ENCODE data around the gene TBC1D22A. TPM values are rescaled to one million over a fixed set of nuclear protein-coding genes. Genes with fewer than 3 reads are reported as not detected.

The TBC1D22A gene
- total RNA-seq, 2 experiments from 2014 or later: 22.3 to 43.9 TPM

DNA sequence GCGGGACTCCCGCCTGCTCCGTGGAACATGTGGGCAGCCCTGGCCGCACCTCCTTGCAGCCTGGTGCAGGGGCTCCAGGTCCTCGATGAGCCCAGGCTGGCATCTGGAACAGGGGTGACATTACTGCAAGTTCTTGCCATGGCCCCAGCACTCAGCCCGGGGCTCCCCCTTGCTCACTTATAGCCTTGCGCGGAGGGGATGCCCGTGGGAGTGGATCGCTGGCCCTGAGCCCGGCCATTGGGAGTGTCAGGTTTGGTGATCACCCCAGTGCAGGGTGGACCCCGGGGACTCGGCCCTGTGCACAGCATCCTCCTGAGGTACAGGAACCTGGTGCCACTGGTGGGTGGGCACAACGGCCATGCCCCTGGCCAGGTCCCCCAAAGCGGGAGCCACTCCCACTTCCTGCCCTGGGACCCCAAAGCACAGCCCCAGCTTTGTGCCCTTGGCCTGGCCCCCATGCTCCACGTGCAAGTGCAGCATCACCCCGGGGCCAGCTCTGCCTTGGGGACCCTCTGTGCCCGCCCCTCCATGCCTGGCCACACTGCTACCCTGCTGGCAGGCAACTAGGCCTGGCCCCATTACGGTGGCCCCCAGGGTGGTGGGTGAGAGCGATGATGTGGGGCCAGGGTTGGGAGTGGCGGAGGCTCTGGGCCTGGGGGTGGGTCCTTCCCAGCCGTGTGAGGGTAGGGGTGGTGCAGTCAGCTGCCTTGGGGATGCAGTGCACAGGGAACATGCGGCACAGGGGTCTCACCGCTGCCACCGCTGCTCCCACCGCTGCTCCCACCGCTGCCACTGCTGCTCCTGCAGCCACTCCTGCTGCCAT, 439.8 kb downstream of the TBC1D22A start:
- Histone ChIP-seq H3K79me2 (ENCODE audit: insufficient read depth, low read depth, low read length) (no peaks in the 10 kb centered on the region), H4K20me1 (ENCODE audit: insufficient read depth, low read length) (no peaks in the 10 kb centered on the region), H3K36me3 (ENCODE audit: insufficient read depth, low read length) (no peaks in the 10 kb centered on the region), H3K4me1 (ENCODE audit: insufficient read depth, low read length, poor library complexity, severe bottlenecking) (no peaks in the 10 kb centered on the region), H2AFZ (ENCODE audit: low read length) (no peak overlapping the region), H3K9me2 (ENCODE audit: insufficient read depth, low read length) (no peaks in the 10 kb centered on the region), H3K4me2 (ENCODE audit: low read length) (no peak overlapping the region), H3K9me3 (ENCODE audit: low read length) (no peaks in the 10 kb centered on the region), H3K4me3 (ENCODE audit: low read depth, low read length, poor library complexity, severe bottlenecking) (no peak overlapping the region), H3K27ac (ENCODE audit: low read depth, low read length, poor library complexity, severe bottlenecking) (no peak overlapping the region)
- intact Hi-C loops (cut with micrococcal nuclease; ENCODE audit: unreplicated experiment): no loop called here
- DNase-seq (ENCODE audit: low spot score): no peak
- CTCF ChIA-PET (ENCODE audit: unreplicated experiment): no interaction called here
- TF ChIP-seq CTCF (conservative IDR thresholded peaks at IDR 0.05; ENCODE audit: low read length) (no peak), EZH2phosphoT487 (IDR thresholded peaks at IDR 0.05; ENCODE audit: borderline replicate concordance, low read depth, low read length) (no peak)
- POLR2A ChIA-PET: no interaction called here
- BruUV-seq (replicated peaks): no TSS peak

DNA sequence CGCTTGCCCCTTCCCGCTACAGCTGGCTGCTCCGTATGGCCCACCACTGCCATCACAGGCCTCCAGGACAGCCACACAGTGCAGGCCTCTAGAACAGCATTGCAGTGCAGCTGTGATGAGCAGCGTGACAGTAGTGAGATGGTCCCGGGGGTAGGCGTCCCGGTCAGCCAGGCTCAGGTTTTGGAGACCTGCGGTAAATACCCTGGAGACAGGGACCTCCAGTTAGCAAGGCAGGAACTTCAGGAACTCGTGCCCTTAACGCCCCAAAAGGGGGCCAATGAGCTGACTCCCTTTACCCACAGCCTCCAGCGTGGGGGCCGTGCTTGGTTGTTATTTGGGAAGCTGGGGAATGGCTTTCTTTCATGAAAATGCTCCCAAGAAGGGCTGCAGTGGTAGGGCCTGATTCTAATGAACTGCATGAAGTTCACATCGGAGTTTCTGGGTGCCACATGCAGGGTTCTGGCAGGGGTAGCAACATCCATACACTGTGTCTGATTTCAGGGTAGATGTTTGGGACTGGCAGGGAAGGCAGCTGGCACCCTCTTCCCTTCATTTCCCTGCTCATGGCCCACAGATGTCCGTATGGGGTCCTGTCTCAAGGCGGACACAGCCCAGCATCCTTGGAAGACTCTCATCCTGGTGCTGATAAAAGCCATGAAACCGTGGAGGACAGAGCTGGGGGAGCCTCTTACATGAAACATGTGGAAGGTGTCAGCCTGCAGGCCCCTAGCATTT, 440.5 kb downstream of the TBC1D22A start:
- Histone ChIP-seq H3K4me3 (ENCODE audit: low read depth, low read length, poor library complexity, severe bottlenecking) (no peak overlapping the region), H3K79me2 (ENCODE audit: insufficient read depth, low read depth, low read length) (no peaks in the 10 kb centered on the region), H4K20me1 (ENCODE audit: insufficient read depth, low read length) (no peaks in the 10 kb centered on the region), H3K4me2 (ENCODE audit: low read length) (no peak overlapping the region), H3K9me3 (ENCODE audit: low read length) (no peaks in the 10 kb centered on the region), H3K4me1 (ENCODE audit: insufficient read depth, low read length, poor library complexity, severe bottlenecking) (no peaks in the 10 kb centered on the region), H3K27ac (ENCODE audit: low read depth, low read length, poor library complexity, severe bottlenecking) (no peak overlapping the region), H2AFZ (ENCODE audit: low read length) (no peak overlapping the region), H3K36me3 (ENCODE audit: insufficient read depth, low read length) (no peaks in the 10 kb centered on the region), H3K9me2 (ENCODE audit: insufficient read depth, low read length) (no peaks in the 10 kb centered on the region)
- POLR2A ChIA-PET: no interaction called here
- CTCF ChIA-PET (ENCODE audit: unreplicated experiment): no interaction called here
- intact Hi-C loops (cut with micrococcal nuclease; ENCODE audit: unreplicated experiment): no loop called here
- TF ChIP-seq EZH2phosphoT487 (IDR thresholded peaks at IDR 0.05; ENCODE audit: borderline replicate concordance, low read depth, low read length) (no peak), CTCF (conservative IDR thresholded peaks at IDR 0.05; ENCODE audit: low read length) (no peak)
- BruUV-seq (replicated peaks): no TSS peak
- no peak for DNase-seq (ENCODE audit: low spot score)

- BruUV-seq (replicated peaks): no TSS peak
- Histone ChIP-seq H2AFZ (ENCODE audit: low read length) (no peak overlapping the region), H3K4me1 (ENCODE audit: insufficient read depth, low read length, poor library complexity, severe bottlenecking) (no peaks in the 10 kb centered on the region), H3K4me3 (ENCODE audit: low read depth, low read length, poor library complexity, severe bottlenecking) (no peak overlapping the region), H3K27ac (ENCODE audit: low read depth, low read length, poor library complexity, severe bottlenecking) (no peak overlapping the region), H3K36me3 (ENCODE audit: insufficient read depth, low read length) (no peaks in the 10 kb centered on the region), H3K79me2 (ENCODE audit: insufficient read depth, low read depth, low read length) (no peaks in the 10 kb centered on the region), H3K9me2 (ENCODE audit: insufficient read depth, low read length) (no peaks in the 10 kb centered on the region), H3K4me2 (ENCODE audit: low read length) (no peak overlapping the region), H3K9me3 (ENCODE audit: low read length) (no peaks in the 10 kb centered on the region), H4K20me1 (ENCODE audit: insufficient read depth, low read length) (no peaks in the 10 kb centered on the region)
- no peak for DNase-seq (ENCODE audit: low spot score)
- ChIA-PET POLR2A (no interaction called here), CTCF (ENCODE audit: unreplicated experiment) (no interaction called here)
- TF ChIP-seq EZH2phosphoT487 (IDR thresholded peaks at IDR 0.05; ENCODE audit: borderline replicate concordance, low read depth, low read length) (no peak), CTCF (conservative IDR thresholded peaks at IDR 0.05; ENCODE audit: low read length) (no peak)
- intact Hi-C loops (cut with micrococcal nuclease; ENCODE audit: unreplicated experiment): no loop called here
Measured at GRCh38 chr22:47203554-47203991, 441.1 kb downstream of the TBC1D22A start.

Data from OCI-LY7 (cell line).